HG03432 (cell line): ENCODE measurements around the gene MYOF.
"Not testable (repeated sequence)": the region's sequence is repeated elsewhere in the genome, so short reads cannot be mapped to it uniquely, and the experiment has no call there.

ENCODE experiments used
- ATAC-seq: cut with Tn5 transposase; IDR thresholded peaks from one replicate; pipeline ENCODE4 v1.9.1; 2021; ENCODE audit warnings: mild to moderate bottlenecking, moderate library complexity; ENCODE audit not compliant: unreplicated experiment

Gene MYOF

DNA sequence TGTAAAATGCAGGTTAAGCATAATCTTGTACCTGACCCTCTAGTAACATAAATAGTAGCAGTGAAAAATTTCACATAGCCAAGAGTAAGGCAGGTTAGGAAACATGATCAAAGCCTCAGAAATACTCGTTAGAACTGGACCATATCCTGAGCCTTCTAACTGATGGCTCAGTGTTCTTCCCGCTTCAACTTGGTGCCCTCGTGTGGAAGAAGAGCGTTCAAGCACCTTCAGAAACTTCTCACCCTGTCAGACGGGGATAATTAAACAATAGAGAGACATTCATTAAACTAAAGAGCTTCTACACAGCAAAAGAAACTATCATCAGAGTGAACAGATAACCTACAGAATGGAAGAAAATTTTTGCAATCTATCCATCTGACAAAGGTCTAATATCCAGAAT, 124.5 kb downstream of the MYOF start:
- ATAC-seq, result no peak

DNA sequence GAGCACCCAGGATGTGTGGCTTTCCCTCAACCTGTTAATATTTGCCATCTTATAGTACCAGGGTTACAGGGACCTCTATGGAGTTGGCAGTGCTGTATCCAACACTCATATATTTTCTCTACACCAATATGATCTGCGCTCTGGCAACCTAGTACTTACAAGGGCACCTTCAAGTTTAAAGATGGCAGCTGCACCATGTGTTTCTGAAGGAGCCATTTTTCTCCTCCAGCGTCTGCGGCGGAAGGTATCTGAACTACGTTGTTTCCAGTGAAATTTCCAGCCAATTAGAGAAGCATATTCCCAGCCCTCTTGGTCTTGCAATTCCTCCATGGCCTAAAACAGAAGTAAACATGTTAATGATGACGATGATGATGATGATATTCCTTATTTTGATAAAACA, 125.6 kb downstream of the MYOF start:
- ATAC-seq, result no peak

DNA sequence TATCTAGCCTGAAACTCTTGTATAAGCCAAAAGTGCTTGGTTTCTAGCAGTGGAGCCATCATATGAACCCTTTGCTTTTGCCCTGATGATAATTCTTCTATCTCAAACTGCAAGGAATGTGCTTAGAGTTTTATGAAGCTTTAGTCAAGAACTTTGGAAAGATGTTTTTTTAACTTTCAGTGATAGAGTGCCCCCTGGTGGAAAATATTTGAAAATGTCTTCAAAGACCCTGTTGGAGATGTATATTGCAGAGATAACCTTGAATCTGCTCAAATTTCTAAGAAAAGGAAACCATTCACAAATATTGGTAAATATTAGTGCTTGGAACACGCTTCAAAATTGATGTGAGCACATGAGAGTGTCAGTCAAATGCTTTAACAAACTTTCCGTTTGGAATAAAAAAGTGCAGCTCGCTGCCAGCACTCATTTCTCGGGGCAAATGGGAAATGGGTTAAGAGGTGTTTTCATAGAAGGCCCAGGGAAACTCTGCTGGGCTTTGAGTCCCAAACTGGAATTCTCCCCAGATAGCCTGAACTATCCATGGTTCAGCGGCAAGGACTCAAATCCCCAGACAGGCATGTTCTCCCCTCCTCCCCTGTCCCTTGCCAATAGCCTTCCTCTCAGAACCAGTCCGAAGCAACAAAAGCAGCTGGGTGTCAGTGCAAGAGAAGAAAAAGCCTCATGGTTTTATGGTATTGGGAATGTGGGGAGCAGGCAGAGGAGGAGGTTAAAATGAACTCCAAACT, 129.3 kb downstream of the MYOF start:
- no peak for ATAC-seq

DNA sequence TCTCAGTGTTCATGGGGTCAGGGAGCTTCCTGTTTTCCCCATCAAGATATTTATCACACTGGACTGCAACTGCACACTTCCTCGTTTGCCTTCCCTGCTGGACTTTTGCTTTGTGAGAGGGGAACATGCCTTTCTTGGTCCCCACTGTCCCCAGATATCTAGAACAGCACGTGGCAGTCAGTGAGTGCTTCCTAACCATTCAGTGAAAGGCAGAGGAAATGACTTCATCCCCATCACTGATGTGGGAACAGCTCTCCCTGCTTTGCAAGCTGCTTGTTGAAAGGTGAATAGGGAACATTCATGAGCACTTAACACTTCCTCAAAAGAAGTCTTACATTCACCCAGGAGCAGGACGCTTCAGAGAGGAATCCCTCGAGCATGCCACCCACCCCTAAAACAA, 135.4 kb downstream of the MYOF start:
- no peak for ATAC-seq

DNA sequence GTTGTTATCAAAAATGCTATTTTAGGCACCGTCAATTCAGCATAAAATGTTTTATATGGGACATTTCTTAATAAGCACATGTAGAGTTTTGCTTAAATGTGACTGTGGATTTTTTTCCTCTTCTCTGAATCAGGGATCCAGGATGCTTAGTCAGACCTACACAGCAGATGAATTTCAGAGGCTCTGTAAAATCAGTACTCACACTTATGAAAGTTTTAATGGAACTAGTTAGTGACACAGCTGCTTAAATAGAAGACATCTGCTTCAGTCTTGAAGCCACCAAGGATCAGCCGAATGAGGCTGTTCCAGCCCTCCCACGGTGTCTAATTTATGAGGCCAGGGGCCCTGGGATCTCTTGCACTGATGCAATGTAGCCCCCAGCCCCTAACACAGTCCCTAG, 136.0 kb downstream of the MYOF start:
- ATAC-seq, result no peak

DNA sequence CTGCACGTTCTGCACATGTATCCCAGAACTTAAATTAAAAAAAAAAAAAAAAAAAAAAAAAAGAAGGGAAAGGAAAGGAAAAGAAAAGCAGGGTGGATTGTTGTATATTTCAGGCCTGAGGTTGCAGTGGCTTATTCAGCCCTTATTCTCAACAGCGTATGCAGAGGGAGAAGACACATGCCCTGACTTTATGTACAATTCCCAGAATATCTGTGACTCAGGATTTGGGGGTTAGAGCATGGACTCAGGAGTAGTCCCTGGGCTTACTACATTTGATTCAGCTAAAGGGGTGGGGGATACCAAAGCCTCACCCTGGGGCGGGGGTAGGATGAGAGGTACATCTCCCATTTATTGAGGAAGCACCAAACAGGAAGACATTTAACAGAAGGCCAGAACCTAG, 137.4 kb downstream of the MYOF start:
- ATAC-seq, result no peak

DNA sequence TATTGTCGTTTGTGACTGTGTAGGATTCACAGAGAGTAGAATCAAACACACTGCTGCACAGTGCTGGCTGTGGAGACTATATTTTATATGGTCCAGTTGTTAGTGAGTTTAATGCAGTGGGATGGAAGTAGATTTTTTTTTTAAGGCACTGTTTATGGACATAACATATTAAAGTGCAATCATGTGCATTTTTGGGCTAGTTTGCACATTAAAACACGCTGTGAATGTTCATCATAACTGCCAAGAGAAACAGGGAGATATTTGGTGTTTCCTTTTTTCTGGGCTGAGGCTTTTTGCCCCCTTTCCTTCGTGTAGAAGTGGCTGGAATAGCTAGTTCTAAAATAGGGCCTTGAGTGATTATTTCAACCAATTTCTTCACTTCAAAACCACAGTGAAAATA, 139.2 kb downstream of the MYOF start:
- no peak for ATAC-seq

DNA sequence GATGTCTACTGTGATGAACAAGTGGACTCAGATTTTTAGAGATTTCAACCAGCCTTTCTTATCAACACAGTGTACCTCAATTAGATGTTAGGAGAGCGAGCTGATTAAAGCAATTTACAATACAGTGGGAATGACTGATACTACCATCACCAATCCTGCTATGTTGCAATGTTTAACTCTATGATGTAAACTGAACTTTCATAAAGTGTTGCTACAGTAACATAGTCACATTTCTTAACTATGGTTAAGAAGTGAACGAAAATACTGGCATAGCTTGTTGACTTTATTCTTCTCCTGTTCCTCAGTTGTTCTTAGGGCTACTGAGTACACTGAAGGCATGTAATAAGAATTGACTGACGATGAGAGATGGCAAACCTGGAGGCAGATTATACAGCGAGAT, 139.8 kb downstream of the MYOF start:
- ATAC-seq, result no peak

DNA sequence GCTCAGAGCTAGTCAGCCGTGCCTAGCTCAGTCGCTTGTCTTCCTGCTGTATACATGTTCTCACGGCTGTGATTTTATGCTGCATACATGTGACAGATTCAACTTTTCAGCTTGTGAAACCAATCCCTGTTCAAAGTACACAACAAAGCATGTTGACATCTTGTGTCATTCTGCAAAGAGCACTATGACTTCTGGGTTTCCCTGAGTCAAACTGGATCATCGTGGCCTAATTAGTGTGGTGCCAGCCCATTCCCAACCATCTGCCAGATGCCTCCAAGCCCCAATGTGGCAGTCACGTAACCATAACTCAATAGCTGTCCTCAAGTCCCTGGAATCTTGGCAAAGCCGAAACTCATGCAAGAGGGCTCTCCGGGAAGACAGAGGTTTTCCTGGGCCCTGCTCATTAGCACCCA, 144.8 kb downstream of the MYOF start:
- ATAC-seq, result no peak

DNA sequence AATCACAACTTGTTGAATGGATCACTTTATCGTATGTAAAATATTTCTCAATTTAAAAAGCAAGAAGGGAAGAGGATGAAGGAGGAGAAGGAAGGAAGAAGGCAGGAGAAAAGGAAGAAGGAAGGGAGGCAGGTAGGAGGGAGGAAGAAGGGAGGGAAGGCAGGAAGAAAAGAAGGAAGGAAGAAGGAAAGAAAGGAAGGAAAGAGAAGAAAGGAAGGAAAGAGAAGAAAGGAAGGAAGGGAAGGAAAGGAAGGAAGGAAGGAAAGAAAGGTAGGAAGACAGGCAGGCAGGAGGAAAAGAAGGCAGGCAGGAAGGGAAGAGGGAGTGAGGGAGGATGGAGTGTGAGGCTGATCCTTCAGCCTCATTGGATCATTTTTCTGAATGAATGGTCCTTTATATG, 145.5 kb downstream of the MYOF start:
- no peak for ATAC-seq

DNA sequence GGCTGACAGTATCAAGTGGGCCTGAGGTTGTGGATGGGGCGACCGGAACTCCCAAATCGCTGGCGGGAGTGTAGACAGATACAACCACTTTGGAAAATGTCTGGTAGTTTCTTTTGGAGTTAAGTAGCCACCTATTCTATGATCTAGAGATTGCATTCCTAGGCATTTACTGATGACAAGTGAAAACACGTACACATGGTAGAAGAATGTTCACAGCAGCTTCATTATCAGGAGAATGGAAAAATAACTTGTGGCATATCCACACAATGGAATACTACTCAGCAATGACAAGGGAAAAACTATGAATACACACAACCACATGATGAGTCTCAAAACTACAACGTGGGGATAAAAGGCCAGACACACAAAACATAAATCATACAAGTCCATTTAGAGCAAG, 146.0 kb downstream of the MYOF start:
- ATAC-seq, result no peak

DNA sequence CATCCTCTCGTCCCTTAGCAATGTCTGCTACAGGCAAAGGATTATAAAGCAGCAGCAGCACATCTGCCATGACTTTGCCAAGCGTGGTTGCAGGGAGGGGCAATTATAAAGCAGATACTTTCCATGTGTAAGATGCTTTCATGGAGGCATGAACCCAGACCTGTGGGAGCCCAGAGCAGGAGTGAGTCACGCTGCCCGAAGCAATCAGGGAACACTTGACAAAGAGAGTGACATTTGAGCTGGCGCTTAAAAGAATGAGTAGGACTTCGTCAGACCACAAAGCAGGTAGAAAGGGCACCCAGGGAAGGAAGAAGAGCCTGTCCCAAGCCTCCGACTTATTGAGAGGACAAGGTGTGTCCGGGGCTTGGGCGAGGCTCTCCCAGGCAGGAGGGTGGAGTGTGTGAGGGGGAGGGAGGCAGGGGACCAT, 147.2 kb downstream of the MYOF start:
- ATAC-seq, result no peak

DNA sequence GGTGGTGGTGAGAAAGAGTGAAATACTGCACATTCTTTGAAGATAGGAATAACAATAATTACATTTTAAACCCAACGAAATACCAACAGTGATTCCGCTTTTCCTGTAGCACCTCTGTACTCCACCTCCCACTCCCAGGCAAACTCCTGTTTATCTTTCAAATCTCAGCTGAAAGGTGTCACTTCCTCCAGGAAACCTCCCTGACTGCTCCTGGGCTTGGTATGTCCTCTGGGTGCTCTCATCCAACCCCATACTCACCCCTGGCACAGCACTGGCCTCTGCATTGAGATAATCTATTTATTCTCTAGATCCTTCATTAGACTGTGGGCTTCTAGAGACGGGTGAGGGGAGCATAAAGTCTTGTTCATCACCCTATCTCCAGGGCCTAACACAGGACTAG, 148.0 kb downstream of the MYOF start:
- no peak for ATAC-seq

DNA sequence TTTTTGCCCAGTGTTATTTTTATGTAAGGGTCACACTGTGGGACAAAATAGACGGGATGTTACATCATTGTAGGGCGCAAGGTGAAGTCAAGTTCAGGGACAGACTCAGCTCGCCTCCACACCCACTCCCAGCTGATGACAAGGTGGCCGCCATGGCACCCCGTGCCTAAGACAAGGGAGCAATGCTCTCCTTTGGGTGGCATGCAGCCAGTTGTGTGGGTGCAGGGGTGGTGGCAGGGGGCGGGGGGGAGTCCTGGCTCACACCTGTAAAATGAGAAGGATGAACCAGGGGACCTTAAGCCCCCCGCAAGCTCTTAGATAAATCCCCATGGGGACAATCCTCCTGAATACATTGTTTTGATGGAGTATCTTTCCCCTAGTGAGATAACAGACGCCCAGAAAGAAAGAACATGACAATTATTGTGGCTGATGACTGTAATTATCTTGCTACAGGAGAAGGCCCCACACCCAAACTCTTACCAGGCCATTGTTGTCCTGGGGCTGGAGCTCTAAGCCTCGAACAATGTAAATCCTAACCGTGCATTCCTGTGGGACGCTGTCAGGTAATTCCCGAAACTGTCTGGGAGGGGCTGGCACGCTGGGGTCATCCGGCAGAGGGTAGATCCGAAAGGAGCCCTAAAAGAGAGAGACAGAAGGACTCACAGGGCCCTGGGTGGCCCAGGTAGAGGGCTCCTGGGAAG, 148.7 kb downstream of the MYOF start:
- ATAC-seq, result no peak

DNA sequence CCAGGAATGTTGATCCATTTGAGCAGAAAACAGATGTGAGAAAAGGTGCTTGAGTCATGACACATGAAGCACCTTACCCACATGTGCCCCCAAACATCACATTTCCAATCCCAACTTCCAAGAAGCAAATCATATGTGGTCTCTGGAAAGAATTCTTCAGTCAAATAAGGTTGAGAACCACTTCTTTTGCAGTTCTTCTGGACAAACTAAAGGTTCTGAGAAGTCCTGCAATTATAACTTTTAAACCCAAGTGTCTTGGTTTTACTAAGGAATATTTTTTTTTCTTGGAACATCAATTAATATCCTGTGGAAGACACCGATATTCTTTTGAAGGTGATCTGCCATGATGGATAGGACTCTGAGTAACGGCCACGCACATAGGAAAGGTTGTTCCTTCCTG, 151.3 kb downstream of the MYOF start:
- ATAC-seq, result no peak

DNA sequence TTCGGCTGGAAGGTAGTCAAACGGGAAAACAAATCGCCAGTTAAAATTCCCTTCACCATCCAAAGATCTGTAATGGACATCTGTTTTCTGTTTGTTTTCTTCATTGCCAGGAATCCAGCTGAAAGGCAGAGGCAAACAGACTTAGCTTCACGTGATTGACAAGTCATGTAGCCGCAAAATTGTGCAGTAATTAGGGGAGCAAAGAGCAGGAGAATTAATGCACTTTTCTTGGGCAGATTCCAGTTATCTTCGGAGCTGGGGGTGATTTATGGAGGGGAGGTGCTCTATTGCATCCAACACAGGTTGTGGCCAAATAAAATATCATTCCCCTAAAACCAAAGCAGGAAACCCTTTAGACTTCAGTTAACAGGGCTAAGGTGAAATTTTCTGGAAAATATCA, 162.2 kb downstream of the MYOF start:
- no peak for ATAC-seq

DNA sequence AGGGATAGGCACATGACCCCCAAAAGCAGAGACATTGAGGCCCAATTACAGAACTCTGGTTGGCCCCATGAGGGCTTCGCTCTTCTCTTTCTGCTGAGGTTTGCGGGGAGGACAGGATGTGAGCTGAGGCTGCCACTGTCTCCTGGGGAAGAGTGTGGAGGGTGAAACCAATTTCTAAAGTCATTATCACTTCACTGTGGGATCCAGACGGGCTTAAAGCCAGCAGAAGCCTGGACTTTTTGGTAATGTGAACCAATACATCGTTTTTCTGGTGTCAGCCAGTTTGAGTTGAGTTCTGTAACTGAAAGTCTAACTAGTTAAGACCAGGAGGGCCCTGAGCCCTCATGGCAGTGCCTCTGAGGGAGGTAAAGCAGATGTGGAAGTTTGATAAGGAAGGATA, 163.0 kb downstream of the MYOF start:
- ATAC-seq, result no peak

DNA sequence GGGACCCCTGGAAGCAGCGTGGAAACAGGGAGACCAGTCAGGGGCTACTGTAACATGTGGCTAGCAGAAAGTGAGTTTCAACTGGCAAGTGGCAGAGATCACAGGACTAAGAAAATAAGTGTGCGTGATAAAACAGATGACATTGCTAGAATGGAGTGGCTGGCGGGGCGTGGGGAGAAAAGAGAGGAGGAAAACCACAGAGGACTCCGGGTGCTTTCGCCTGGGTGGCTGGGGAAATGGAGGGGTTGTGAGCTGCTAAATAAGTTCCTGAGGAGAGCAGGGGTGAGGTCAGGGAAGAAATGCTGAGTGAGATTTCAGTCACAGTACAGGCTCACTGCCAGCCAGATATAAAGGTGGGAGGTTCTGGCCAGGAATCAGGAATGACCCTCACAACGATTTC, 166.9 kb downstream of the MYOF start:
- ATAC-seq, result no peak

DNA sequence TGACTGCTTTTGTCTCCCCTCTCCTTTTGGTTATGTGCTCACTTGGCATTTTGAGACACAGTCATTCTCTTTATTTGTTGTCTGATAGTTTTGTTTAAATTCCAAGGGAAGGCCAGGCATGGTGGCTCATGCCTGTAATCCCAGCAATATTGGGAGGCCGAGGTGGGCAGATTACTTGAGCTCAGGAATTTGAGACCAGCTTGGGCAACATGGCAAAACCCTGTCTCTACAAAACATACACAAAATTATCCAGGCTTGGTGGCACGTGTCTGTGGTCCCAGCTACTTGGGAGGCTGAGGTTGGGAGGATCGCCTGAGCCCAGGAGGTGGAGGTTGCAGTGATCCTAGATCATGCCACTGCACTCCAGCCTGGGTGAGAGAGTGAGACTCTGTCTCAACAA, 167.5 kb downstream of the MYOF start:
- ATAC-seq, result not testable (repeated sequence)

DNA sequence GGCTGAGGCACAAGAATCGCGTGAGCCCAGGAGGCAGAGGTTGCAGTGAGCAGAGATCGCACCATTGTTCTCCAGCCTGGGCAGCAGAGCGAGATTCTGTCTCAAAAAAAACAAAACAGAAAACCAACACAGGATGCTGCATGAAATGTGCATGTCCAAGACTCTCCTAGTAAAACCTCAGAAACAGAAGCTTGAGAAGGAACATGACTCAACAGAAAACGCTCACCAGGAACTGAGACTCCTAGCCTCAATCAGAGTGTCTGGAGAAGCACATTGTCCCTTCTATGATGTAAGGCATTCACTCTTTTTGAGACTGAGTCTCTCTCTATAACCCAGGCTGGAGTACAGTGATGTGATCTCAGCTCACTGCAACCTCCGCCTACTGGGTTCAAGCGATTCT, 168.3 kb downstream of the MYOF start:
- peak; percentile 54 for ATAC-seq

DNA sequence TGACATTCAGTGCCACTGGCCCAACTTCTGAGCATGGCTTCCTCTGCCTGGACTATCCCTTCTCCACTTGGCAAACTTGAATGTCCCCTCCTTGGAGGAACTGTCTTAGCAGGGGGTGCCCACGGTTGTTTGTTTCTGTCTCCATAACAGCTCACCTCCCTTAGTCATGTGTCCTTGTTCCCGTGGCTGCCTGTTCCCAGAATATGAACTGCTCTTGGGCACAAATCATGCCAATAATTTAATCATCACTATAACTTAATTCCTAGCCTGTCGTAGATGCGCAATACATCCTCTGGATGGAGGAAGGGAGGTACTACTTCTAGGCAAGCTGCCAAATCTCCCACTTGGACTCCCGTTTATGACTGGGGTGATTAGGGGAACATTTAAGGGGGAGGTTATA, 173.1 kb downstream of the MYOF start:
- ATAC-seq, result no peak

DNA sequence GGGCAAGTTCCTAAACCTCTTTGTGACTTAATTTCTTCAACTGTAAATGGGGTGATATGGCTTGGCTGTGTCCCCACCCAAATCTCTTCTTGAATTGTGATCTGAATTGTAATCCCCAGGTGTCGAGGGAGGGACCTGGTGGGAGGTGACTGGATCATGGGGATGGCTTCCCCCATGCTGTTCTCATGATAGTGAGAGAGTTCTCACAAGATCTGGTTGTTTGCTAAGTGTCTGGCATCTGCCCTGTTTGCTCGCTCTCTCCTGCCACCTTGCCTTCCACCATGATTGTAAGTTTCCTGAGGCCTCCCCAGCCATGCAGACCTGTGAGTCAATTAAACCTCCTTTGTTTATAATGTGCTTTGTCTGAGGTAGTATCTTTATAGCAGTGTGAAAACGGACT, 177.0 kb downstream of the MYOF start:
- ATAC-seq, result no peak

DNA sequence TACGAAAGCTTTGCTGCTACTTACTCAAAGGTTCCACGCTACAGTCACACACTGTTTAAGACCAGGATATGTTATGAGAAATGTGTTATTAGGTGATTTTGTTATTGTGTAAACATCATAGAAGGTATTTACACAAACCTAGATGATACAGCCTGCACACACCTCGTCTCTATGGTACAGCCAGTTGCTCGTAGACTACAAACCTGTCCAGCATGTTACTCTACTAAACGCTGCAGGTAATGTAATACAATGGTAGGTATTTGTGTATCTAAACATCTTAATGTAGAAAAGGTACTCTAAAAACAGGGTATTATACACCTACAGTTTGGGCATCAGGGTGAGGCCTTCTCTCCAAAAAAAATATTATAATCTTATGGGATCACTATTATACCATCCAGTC, 181.2 kb downstream of the MYOF start:
- ATAC-seq, result no peak
